DND-41 (cell line): ENCODE measurements around the gene GJE1.
"Not testable (repeated sequence)": the region's sequence is repeated elsewhere in the genome, so short reads cannot be mapped to it uniquely, and the experiment has no call there.

Experiments used
- ATAC-seq: fragments of 200-7000 bp; cut with Tn5 transposase; 3 replicates; pipeline ENCODE4 v1.9.1; 2021; ENCODE audit warnings: low read depth; ENCODE audit not compliant: insufficient read depth
- DNase-seq: peaks from one replicate; pipeline ENCODE4 v3.0.0-alpha.2; 2020
- H2AFZ ChIP-seq: 2 replicates; pipeline ENCODE4 v1.6.0; 2012; ENCODE audit warnings: low read depth, low read length
- H3K27ac ChIP-seq: 2 replicates; pipeline ENCODE4 v1.5.1; 2012; ENCODE audit warnings: low read length, inconsistent platforms
- H3K27me3 ChIP-seq: fragments of 200-600 bp; sonication (generic); 2 replicates; pipeline ENCODE4 v1.6.0; 2012; ENCODE audit warnings: low read length, mild to moderate bottlenecking, inconsistent platforms; ENCODE audit not compliant: insufficient read depth, poor library complexity
- H3K36me3 ChIP-seq: 2 replicates; pipeline ENCODE4 v1.5.1; 2012; ENCODE audit warnings: low read length, inconsistent platforms; ENCODE audit not compliant: insufficient read depth
- H3K4me1 ChIP-seq: 2 replicates; pipeline ENCODE4 v1.5.1; 2012; ENCODE audit warnings: mild to moderate bottlenecking, low read length; ENCODE audit not compliant: insufficient read depth
- H3K4me2 ChIP-seq: 2 replicates; pipeline ENCODE4 v1.6.0; 2012; ENCODE audit warnings: mild to moderate bottlenecking, moderate library complexity, low read length, inconsistent platforms; ENCODE audit not compliant: insufficient read depth
- H3K4me3 ChIP-seq, 2 experiments: fragments of 200-600 bp in 1 of 2; shearing (Covaris generic) in 1 of 2; 2 replicates each; pipeline ENCODE4 v1.5.1; 2012 to 2016; ENCODE audit warnings: inconsistent platforms in 2 of 2, low read length in 2 of 2, mild to moderate bottlenecking in 2 of 2, low read depth in 1 of 2, moderate library complexity in 1 of 2
- H3K79me2 ChIP-seq: 2 replicates; pipeline ENCODE4 v1.6.0; 2012; ENCODE audit warnings: low read length, inconsistent platforms; ENCODE audit not compliant: insufficient read depth
- H3K9ac ChIP-seq: 2 replicates; pipeline ENCODE4 v1.6.0; 2012; ENCODE audit warnings: low read depth, mild to moderate bottlenecking, inconsistent platforms, low read length, moderate library complexity
- H3K9me3 ChIP-seq: 2 replicates; pipeline ENCODE4 v1.5.1; 2012; ENCODE audit warnings: low read length, moderate library complexity, mild to moderate bottlenecking, inconsistent platforms; ENCODE audit not compliant: insufficient read depth, severe bottlenecking
- H4K20me1 ChIP-seq: 2 replicates; pipeline ENCODE4 v1.6.0; 2012; ENCODE audit warnings: low read length; ENCODE audit not compliant: insufficient read depth
- CTCF ChIP-seq: IDR thresholded peaks from 2 replicates; pipeline ENCODE4 v1.5.1; 2012; ENCODE audit warnings: borderline replicate concordance, low read length, moderate library complexity, mild to moderate bottlenecking; ENCODE audit not compliant: poor library complexity, severe bottlenecking; ENCODE audit errors: extremely low read depth
- EZH2 ChIP-seq: IDR thresholded peaks from 3 replicates; pipeline ENCODE4 v1.6.1; 2012; ENCODE audit warnings: borderline replicate concordance, low read depth, mild to moderate bottlenecking, moderate library complexity, low read length, inconsistent platforms; ENCODE audit not compliant: severe bottlenecking

Gene GJE1

GRCh38 chr6:142154336-142154735, 21.6 kb downstream of the GJE1 start:
- no peak for TF ChIP-seq EZH2
- no peak for TF ChIP-seq CTCF
- Histone ChIP-seq H3K27ac (no peak overlapping the region), H3K79me2 (peaks cover 98% of the 10 kb centered on the region), H3K36me3 (peaks cover 6% of the 10 kb centered on the region), H4K20me1 (peaks cover 53% of the 10 kb centered on the region), H3K4me2 (no peak overlapping the region), H3K9me3 (no peaks in the 10 kb centered on the region), H3K4me3 (no peak overlapping the region), H3K9ac (no peak overlapping the region), H2AFZ (no peak overlapping the region), H3K4me1 (peaks cover 3% of the 10 kb centered on the region; the same call in 1 of the 2 replicates), H3K27me3 (no peaks in the 10 kb centered on the region)
- ATAC-seq (no peak), DNase-seq (no peak)

GRCh38 chr6:142155091-142155490, 22.4 kb downstream of the GJE1 start:
- H3K4me1 ChIP-seq = no peaks in the 10 kb centered on the region; the same call in 1 of the 2 replicates
- TF ChIP-seq CTCF (no peak), EZH2 (no peak)
- DNase-seq (no peak), ATAC-seq (no peak)
- H4K20me1 ChIP-seq = peaks cover 58% of the 10 kb centered on the region
- H3K36me3 ChIP-seq = peaks cover 4% of the 10 kb centered on the region
- H2AFZ ChIP-seq = no peak overlapping the region
- H3K9me3 ChIP-seq = no peaks in the 10 kb centered on the region
- peaks cover 98% of the 10 kb centered on the region for H3K79me2 ChIP-seq
- no peak overlapping the region for H3K9ac ChIP-seq
- H3K4me3 ChIP-seq = no peak overlapping the region
- H3K27me3 ChIP-seq = no peaks in the 10 kb centered on the region
- H3K4me2 ChIP-seq = no peak overlapping the region
- H3K27ac ChIP-seq = no peak overlapping the region

- H3K9me3 ChIP-seq = no peaks in the 10 kb centered on the region
- no peak overlapping the region for H3K27ac ChIP-seq
- H3K4me2 ChIP-seq = no peak overlapping the region
- peaks cover 60% of the 10 kb centered on the region for H4K20me1 ChIP-seq
- peak; percentile 77 for ATAC-seq
- H3K27me3 ChIP-seq = no peaks in the 10 kb centered on the region
- H3K4me3 ChIP-seq = no peak overlapping the region
- DNase-seq = no peak
- TF ChIP-seq EZH2 = no peak
- TF ChIP-seq CTCF = peak; percentile 59
- H3K79me2 ChIP-seq = peaks cover 98% of the 10 kb centered on the region
- no peaks in the 10 kb centered on the region for H3K36me3 ChIP-seq
- no peak overlapping the region for H2AFZ ChIP-seq
- H3K4me1 ChIP-seq = no peaks in the 10 kb centered on the region
- no peak overlapping the region for H3K9ac ChIP-seq
Measured at GRCh38 chr6:142155895-142156757, 23.4 kb downstream of the GJE1 start.

GRCh38 chr6:142156758-142157068, 24.0 kb downstream of the GJE1 start:
- H2AFZ ChIP-seq, DNase-seq, H3K27ac ChIP-seq, H3K27me3 ChIP-seq, H3K9ac ChIP-seq, H3K9me3 ChIP-seq, H3K4me2 ChIP-seq, H3K4me1 ChIP-seq, H3K36me3 ChIP-seq, ATAC-seq, H3K4me3 ChIP-seq: not testable (repeated sequence)
- Histone ChIP-seq H4K20me1 (peaks cover 60% of the 10 kb centered on the region), H3K79me2 (peaks cover 98% of the 10 kb centered on the region)
